ENCODE measurements around the gene SBNO1. TPM values are rescaled to one million over a fixed set of nuclear protein-coding genes. Genes with fewer than 3 reads are reported as not detected.

The SBNO1 gene
- total RNA-seq, 1 donor from 2014 or later: 50.4 TPM

- no peak overlapping the region for H2AFZ ChIP-seq (ENCODE audit: low read depth, low read length)
- H3K4me2 ChIP-seq (ENCODE audit: low read length): no peak overlapping the region
- peaks cover 89% of the 10 kb centered on the region for H3K79me2 ChIP-seq (ENCODE audit: insufficient read depth, low read length)
- H3K27ac Mint-ChIP-seq (ENCODE audit: unreplicated experiment): no peak overlapping the region
- no peaks in the 10 kb centered on the region for H3K27me3 ChIP-seq (ENCODE audit: insufficient read depth, low read length)
- no peak overlapping the region for H3K4me3 ChIP-seq (ENCODE audit: insufficient read depth, low read depth, low read length)
- H3K9me3 ChIP-seq (ENCODE audit: insufficient read depth, low read depth, low read length): no peaks in the 10 kb centered on the region
- DNase-seq (ENCODE audit: low read depth): no peak
- TF ChIP-seq EZH2 (IDR thresholded peaks at IDR 0.05; ENCODE audit: insufficient read depth, low read length) (no peak), CTCF (IDR thresholded peaks at IDR 0.05; ENCODE audit: insufficient read depth, low read depth, low read length) (no peak)
- no peak overlapping the region for H3K4me3 Mint-ChIP-seq (ENCODE audit: unreplicated experiment)
- no peak overlapping the region for H3K27ac ChIP-seq (ENCODE audit: low read depth, low read length)
- H3K36me3 ChIP-seq (ENCODE audit: insufficient read depth, low read length): peaks cover 44% of the 10 kb centered on the region
- no peaks in the 10 kb centered on the region for H3K4me1 Mint-ChIP-seq (ENCODE audit: low read depth, unreplicated experiment)
- no peak overlapping the region for H3K9ac ChIP-seq (ENCODE audit: low read length)
- H3K36me3 Mint-ChIP-seq (ENCODE audit: low read depth, unreplicated experiment): peaks cover 30% of the 10 kb centered on the region
- H4K20me1 ChIP-seq (ENCODE audit: insufficient read depth, low read length): peaks cover 56% of the 10 kb centered on the region
- FAIRE-seq: no peak
- H3K4me1 ChIP-seq (ENCODE audit: insufficient read depth, low read length): peaks cover 18% of the 10 kb centered on the region
- H3K9me3 Mint-ChIP-seq (ENCODE audit: unreplicated experiment): no peaks in the 10 kb centered on the region
- H3K27me3 Mint-ChIP-seq (ENCODE audit: low read depth, unreplicated experiment): no peaks in the 10 kb centered on the region
Observed at GRCh38 chr12:123396954-123397353, 32.3 kb upstream of the SBNO1 start.

DNA sequence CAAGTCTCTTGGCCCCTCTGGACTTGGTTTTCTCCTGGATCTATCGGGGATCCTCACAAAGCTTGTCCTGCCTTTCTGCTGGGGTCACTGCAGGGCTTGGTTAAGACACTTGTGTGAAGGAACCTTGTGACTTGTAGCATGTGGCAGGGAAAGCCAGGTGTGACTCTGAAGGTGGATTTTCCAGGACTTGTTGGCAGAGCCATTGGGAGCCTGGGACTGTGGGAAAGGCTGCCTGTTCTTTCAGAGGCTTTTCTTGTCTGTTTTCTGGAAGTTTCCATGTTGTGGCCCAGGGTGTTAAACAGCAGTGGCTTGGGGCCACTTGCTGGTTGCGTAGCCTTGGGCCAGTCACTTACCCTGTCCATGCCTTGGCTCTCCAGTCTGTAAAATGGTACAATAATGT, 31.9 kb upstream of the SBNO1 start:
- peaks cover 34% of the 10 kb centered on the region for H3K36me3 Mint-ChIP-seq (ENCODE audit: low read depth, unreplicated experiment)
- no peaks in the 10 kb centered on the region for H3K9me3 ChIP-seq (ENCODE audit: insufficient read depth, low read depth, low read length)
- H3K27ac Mint-ChIP-seq (ENCODE audit: unreplicated experiment): no peak overlapping the region
- TF ChIP-seq EZH2 (IDR thresholded peaks at IDR 0.05; ENCODE audit: insufficient read depth, low read length) (no peak), CTCF (IDR thresholded peaks at IDR 0.05; ENCODE audit: insufficient read depth, low read depth, low read length) (no peak)
- no peaks in the 10 kb centered on the region for H3K9me3 Mint-ChIP-seq (ENCODE audit: unreplicated experiment)
- H3K4me1 Mint-ChIP-seq (ENCODE audit: low read depth, unreplicated experiment): peaks cover under 1% of the 10 kb centered on the region
- H3K4me3 Mint-ChIP-seq (ENCODE audit: unreplicated experiment): no peak overlapping the region
- H3K27me3 ChIP-seq (ENCODE audit: insufficient read depth, low read length): no peaks in the 10 kb centered on the region
- H2AFZ ChIP-seq (ENCODE audit: low read depth, low read length): no peak overlapping the region
- peaks cover 47% of the 10 kb centered on the region for H3K36me3 ChIP-seq (ENCODE audit: insufficient read depth, low read length)
- H3K4me3 ChIP-seq (ENCODE audit: insufficient read depth, low read depth, low read length): no peak overlapping the region
- H3K4me1 ChIP-seq (ENCODE audit: insufficient read depth, low read length): peaks cover 18% of the 10 kb centered on the region
- H3K27ac ChIP-seq (ENCODE audit: low read depth, low read length): no peak overlapping the region
- peaks cover 89% of the 10 kb centered on the region for H3K79me2 ChIP-seq (ENCODE audit: insufficient read depth, low read length)
- H4K20me1 ChIP-seq (ENCODE audit: insufficient read depth, low read length): peaks cover 57% of the 10 kb centered on the region
- H3K9ac ChIP-seq (ENCODE audit: low read length): no peak overlapping the region
- H3K27me3 Mint-ChIP-seq (ENCODE audit: low read depth, unreplicated experiment): no peaks in the 10 kb centered on the region
- DNase-seq (ENCODE audit: low read depth) (no peak), FAIRE-seq (no peak)
- no peak overlapping the region for H3K4me2 ChIP-seq (ENCODE audit: low read length)

DNA sequence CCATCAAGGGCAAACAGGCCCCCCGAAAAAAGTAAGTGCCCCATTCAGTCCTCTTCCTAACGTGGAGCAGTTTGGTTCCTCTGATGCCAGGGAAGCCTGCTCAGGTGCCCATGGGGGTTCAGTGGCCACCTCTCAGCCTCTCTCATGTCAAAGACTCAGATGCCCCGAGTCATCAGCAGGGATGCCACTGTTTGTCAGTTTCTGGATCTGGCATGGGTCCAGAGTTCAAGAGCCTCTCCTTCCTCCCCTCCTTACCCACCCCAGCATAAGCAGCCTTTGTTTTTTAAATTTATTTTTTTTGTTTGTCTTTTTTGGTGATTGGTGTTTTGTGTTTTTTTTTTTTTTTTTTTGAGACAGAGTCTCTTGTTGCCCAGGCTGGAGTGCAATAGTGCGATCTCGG, 30.6 kb upstream of the SBNO1 start:
- TF ChIP-seq CTCF (IDR thresholded peaks at IDR 0.05; ENCODE audit: insufficient read depth, low read depth, low read length) (no peak), EZH2 (IDR thresholded peaks at IDR 0.05; ENCODE audit: insufficient read depth, low read length) (no peak)
- Histone ChIP-seq H3K27me3 (ENCODE audit: insufficient read depth, low read length) (no peaks in the 10 kb centered on the region), H3K9me3 (ENCODE audit: insufficient read depth, low read depth, low read length) (no peaks in the 10 kb centered on the region), H3K36me3 (ENCODE audit: insufficient read depth, low read length) (peaks cover 57% of the 10 kb centered on the region), H3K9ac (ENCODE audit: low read length) (no peak overlapping the region), H2AFZ (ENCODE audit: low read depth, low read length) (no peak overlapping the region), H3K79me2 (ENCODE audit: insufficient read depth, low read length) (peaks cover 92% of the 10 kb centered on the region), H3K4me1 (ENCODE audit: insufficient read depth, low read length) (peaks cover 26% of the 10 kb centered on the region), H3K4me2 (ENCODE audit: low read length) (no peak overlapping the region), H3K4me3 (ENCODE audit: insufficient read depth, low read depth, low read length) (no peak overlapping the region), H3K27ac (ENCODE audit: low read depth, low read length) (no peak overlapping the region), H4K20me1 (ENCODE audit: insufficient read depth, low read length) (peaks cover 68% of the 10 kb centered on the region)
- H3K4me1 Mint-ChIP-seq (ENCODE audit: low read depth, unreplicated experiment): peaks cover 12% of the 10 kb centered on the region
- no peaks in the 10 kb centered on the region for H3K27me3 Mint-ChIP-seq (ENCODE audit: low read depth, unreplicated experiment)
- no peak overlapping the region for H3K27ac Mint-ChIP-seq (ENCODE audit: unreplicated experiment)
- H3K36me3 Mint-ChIP-seq (ENCODE audit: low read depth, unreplicated experiment): peaks cover 45% of the 10 kb centered on the region
- no peak for DNase-seq (ENCODE audit: low read depth)
- H3K4me3 Mint-ChIP-seq (ENCODE audit: unreplicated experiment): no peak overlapping the region
- no peak for FAIRE-seq
- no peaks in the 10 kb centered on the region for H3K9me3 Mint-ChIP-seq (ENCODE audit: unreplicated experiment)

Measured in astrocyte (in vitro differentiated cells and primary cell).